LNCAP (cell line): ENCODE results near the gene NKRF.

Source experiments
- TF ChIP-seq, protein P1 (sequence below): fragments of 450-650 bp; IDR thresholded peaks from 2 replicates; pipeline ENCODE4 v1.5.1; 2017; ENCODE audit warnings: mild to moderate bottlenecking

Gene NKRF

DNA sequence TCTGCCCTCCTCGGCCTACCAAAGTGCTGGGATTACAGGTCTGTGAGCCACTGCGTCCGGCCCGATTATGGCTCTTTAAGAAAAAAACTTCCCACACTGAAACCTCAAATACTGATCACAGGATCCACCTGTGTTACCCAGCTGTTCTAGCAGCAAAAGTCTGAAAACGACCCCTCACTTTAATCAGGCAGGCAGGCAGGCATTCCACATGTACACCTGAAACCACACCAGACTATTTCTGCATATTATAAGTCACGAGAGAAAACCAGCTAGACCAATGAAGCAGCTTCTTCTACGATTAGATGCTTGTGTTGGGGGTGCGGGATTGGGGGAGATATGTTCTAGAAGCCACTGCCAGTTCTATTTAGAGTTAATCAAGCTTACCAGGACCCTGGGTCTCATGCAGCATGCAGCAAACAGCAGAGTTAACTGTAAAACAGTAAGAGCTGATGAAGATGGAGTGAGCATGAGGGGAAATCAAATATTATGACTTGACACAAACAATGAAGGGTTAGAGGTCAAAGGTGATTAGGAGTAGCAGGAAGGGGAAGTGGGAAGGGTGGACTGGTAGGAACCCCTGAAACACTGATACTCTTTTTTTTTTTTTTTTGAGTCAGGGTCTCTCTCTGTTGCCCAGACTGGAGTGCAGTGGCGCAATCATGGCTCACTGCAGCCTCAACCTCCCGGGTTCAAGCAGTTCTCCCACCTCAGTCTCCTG is 18.9 kb upstream of the NKRF start:
- TF ChIP-seq, protein P1, sequence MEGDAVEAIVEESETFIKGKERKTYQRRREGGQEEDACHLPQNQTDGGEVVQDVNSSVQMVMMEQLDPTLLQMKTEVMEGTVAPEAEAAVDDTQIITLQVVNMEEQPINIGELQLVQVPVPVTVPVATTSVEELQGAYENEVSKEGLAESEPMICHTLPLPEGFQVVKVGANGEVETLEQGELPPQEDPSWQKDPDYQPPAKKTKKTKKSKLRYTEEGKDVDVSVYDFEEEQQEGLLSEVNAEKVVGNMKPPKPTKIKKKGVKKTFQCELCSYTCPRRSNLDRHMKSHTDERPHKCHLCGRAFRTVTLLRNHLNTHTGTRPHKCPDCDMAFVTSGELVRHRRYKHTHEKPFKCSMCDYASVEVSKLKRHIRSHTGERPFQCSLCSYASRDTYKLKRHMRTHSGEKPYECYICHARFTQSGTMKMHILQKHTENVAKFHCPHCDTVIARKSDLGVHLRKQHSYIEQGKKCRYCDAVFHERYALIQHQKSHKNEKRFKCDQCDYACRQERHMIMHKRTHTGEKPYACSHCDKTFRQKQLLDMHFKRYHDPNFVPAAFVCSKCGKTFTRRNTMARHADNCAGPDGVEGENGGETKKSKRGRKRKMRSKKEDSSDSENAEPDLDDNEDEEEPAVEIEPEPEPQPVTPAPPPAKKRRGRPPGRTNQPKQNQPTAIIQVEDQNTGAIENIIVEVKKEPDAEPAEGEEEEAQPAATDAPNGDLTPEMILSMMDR = no peak

DNA sequence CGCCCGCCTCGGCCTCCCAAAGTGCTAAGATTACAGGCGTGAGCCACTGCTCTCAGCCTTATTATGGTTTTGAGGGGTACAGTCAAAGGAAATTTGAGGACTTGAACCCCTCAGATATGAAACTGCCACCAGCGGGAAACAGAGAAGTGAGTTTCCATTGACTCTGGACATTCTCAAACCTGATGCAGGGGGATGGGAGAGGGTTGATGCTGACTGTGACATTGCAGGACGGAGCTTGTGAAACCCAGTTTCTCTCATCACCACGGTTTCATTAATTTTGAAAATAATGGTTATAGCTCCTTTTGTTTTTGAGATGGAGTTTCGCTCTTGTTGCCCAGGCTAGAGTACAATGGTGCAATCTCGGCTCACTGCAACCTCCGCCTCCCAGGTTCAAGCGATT is 18.2 kb upstream of the NKRF start:
- TF ChIP-seq, protein P1 = no peak

DNA sequence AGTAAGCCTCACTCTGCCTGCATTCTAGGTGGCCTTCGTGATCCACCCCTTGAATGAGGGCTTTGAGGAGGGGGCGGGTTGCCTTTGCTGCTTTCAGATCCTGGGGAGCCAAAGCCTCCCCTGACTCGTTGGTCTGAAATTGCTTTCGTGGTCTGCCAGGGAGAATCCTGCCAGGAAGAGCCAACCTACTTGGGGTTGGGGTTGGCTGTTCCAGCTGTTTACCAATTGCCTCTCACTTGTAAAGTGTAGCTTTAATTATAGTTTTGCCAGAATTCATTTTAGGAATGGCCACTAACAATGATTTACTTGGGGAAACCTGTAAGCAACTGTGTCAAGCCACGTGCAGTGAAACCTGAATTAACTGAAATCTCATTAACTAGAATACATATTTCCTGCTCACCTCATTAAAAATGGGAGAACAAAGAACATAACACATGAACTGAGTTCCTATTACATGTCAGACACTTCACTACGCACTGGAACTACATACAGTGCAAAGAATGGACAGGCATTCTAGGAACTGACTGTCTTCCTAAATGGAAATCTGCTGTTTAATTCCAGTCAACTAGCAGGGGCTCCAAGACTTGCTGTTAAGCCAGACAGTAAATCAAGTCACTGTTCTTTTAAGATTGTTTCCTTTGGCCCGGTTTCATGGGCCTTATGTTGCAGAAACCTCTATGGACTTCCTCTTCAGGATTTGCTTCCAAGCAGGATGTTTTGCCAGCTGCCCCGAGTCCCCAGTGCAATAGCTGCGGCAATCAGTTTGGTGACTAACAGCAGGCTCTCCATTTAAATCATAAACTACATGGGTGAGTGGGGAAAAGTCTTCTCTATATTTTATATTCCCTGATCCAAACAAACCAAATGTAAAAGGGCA is 16.4 kb upstream of the NKRF start:
- TF ChIP-seq, protein P1 = no peak

DNA sequence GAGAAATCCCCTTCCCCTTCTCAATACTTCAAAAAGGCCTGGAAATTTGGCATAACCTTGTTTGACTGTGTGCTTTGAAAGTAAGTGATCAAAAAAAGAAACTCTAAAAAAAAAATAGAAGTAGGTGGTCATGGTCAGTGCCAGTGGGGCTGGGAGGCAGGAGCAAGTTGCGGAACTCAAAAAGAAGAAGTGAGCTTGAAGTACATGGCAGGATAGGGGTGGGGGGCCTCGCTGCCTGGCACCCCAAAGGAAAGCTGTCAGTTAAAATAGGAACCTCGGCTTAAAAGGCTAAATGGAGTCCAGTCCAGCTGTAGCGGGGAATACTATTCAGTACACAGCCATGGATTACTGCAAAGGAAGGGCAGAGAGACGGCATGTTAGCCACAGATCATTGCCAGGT is 12.2 kb upstream of the NKRF start:
- TF ChIP-seq, protein P1 = no peak

DNA sequence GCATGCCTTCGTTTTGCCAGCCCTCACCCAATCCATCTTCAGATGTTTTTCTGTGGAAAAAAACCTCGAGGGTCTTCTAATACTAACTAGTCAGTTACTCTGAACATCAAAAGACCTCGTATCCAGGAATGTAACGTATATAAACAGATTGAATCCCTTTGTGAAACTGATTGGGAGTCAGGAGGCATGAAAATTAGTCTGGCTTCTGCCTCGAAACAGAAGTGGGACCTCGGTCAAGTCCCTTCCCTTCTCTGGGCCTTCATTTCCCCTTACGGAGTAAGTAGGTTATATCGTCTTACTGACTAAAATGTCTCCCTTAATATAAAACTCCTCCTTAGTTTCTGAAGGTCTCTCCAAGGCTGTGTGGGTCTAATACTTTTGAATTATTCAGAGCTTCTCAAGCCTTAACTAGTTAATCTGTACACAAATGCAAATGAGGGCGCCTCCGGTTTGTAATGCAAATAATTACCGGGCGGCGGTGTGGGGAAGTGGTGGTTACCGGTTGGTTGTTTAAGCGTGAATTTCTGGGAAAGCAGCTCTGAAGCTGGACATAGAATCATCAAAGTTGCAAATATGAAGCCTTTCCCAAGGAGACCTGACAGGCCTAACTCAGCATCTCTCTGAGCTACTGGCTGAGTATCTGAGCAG is 11.4 kb upstream of the NKRF start:
- TF ChIP-seq, protein P1 = no peak

DNA sequence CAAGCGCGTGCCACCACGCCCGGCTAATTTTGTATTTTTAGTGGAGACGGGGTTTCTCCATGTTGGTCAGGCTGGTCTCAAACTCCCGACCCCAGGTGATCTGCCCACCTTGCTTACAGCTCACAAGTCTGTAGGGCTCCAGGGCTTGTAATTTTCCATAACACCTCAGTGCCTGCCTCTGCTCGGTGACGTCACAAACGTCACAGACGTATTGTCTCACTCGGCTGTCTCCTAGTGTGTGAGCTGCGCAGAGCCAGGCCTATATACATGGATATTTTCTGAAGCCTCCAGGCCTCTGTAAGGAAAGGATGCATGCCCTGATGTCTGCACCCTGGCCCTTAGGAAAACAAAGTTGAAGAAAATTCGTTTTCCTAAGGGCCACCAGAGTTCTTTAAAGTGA is 8.6 kb upstream of the NKRF start:
- TF ChIP-seq, protein P1 = no peak

DNA sequence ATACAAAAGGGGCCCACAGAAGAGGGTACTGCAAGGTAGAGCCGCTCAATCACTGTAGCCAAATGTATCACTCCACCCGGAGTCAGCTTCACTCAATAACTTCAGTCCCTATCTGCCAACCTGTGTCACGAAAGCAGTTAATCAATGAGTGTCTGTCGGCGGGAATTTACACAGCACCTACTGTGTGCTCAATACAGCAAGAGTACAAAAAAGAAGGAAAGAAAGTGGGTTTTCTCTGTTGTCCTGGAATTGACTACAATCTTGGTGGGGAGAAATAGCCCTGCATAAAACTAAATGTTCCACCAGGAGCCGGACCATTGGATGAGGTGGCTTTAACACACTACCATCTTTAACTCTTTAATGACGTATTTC is 780 bp upstream of the NKRF start:
- TF ChIP-seq, protein P1 = no peak
